GM23338 (cell line): Measurements from ENCODE around the gene ATXN7. TPM values are rescaled to one million over a fixed set of nuclear protein-coding genes. Genes with fewer than 3 reads are reported as not detected.

Experiments used
- ATAC-seq: fragments of 200-7000 bp; cut with Tn5 transposase; 3 replicates; pipeline ENCODE4 v1.9.1; 2020
- DNase-seq: peaks from one replicate; pipeline ENCODE4 v3.0.0-alpha.2; 2015; ENCODE audit warnings: low spot score
- H2AFZ ChIP-seq: fragments of 200-600 bp; sonication (generic); 2 replicates; pipeline ENCODE4 v1.8.0; 2016; ENCODE audit warnings: antibody characterized with exemption, mild to moderate bottlenecking, moderate library complexity
- H3F3A ChIP-seq: fragments of 200-600 bp; sonication (generic); replicated peaks from 2 replicates; pipeline ENCODE4 v1.8.0; 2017; ENCODE audit warnings: antibody characterized with exemption, mixed run types, low read depth
- H3K27ac ChIP-seq: fragments of 200-600 bp; sonication (generic); 2 replicates; pipeline ENCODE4 v1.6.1; 2016; ENCODE audit warnings: low read depth
- H3K27me3 ChIP-seq: fragments of 200-600 bp; sonication (generic); 2 replicates; pipeline ENCODE4 v1.8.0; 2016; ENCODE audit warnings: mild to moderate bottlenecking, mixed run types, moderate library complexity; ENCODE audit not compliant: insufficient read depth
- H3K36me3 ChIP-seq: fragments of 200-600 bp; sonication (generic); 2 replicates; pipeline ENCODE4 v1.8.0; 2016; ENCODE audit warnings: mild to moderate bottlenecking; ENCODE audit not compliant: insufficient read depth
- H3K4me1 ChIP-seq: fragments of 200-600 bp; sonication (generic); 2 replicates; pipeline ENCODE4 v1.8.0; 2016; ENCODE audit warnings: mild to moderate bottlenecking, moderate library complexity; ENCODE audit not compliant: insufficient read depth
- H3K4me2 ChIP-seq: fragments of 200-600 bp; sonication (generic); 2 replicates; pipeline ENCODE4 v1.7.1; 2017; ENCODE audit warnings: mixed run types
- H3K4me3 ChIP-seq: fragments of 200-600 bp; sonication (generic); 2 replicates; pipeline ENCODE4 v1.6.1; 2016; ENCODE audit warnings: mixed run types
- H3K79me2 ChIP-seq: fragments of 200-600 bp; sonication (generic); replicated peaks from 2 replicates; pipeline ENCODE4 v1.8.0; 2017; ENCODE audit warnings: mild to moderate bottlenecking; ENCODE audit not compliant: insufficient read depth
- H3K9me2 ChIP-seq: fragments of 200-600 bp; sonication (generic); 2 replicates; pipeline ENCODE4 v1.8.0; 2017; ENCODE audit not compliant: insufficient read depth
- H4K20me1 ChIP-seq: fragments of 200-600 bp; sonication (generic); replicated peaks from 2 replicates; pipeline ENCODE4 v1.8.0; 2017; ENCODE audit warnings: mild to moderate bottlenecking; ENCODE audit not compliant: insufficient read depth
- H3K27ac Mint-ChIP-seq: 2 replicates; pipeline ENCODE4 v1.8.0; 2020; ENCODE audit warnings: inconsistent platforms, mild to moderate bottlenecking, moderate library complexity, mixed read lengths
- H3K27me3 Mint-ChIP-seq: 3 replicates; pipeline ENCODE4 v1.8.0; 2022; ENCODE audit warnings: low read depth, mild to moderate bottlenecking, moderate library complexity, mixed read lengths, inconsistent platforms; ENCODE audit not compliant: insufficient read depth, poor library complexity
- H3K36me3 Mint-ChIP-seq: 3 replicates; pipeline ENCODE4 v1.8.0; 2021; ENCODE audit warnings: low read depth, mild to moderate bottlenecking, inconsistent platforms, moderate library complexity, mixed read lengths
- H3K4me1 Mint-ChIP-seq: 3 replicates; pipeline ENCODE4 v1.8.0; 2020; ENCODE audit warnings: mild to moderate bottlenecking, inconsistent platforms, mixed read lengths
- H3K4me3 Mint-ChIP-seq: 3 replicates; pipeline ENCODE4 v1.8.0; 2021; ENCODE audit warnings: moderate library complexity, mild to moderate bottlenecking, inconsistent platforms, mixed read lengths
- H3K9me3 Mint-ChIP-seq: 3 replicates; pipeline ENCODE4 v1.8.0; 2020; ENCODE audit warnings: moderate library complexity, mild to moderate bottlenecking, inconsistent platforms, mixed read lengths
- CREB1 ChIP-seq: fragments of 250-450 bp; sonication (Bioruptor Pico); IDR thresholded peaks from 2 replicates; pipeline ENCODE4 v1.5.0; 2020; ENCODE audit warnings: low read depth, mild to moderate bottlenecking, moderate library complexity
- CTCF ChIP-seq, 2 experiments: fragments of 200-600 bp in 1 of 2; sonication (generic) in 1 of 2; conservative IDR thresholded peaks; 2 replicates each; pipeline versions ENCODE4 v1.5.1 to v1.6.1; 2016 to 2017; ENCODE audit warnings: antibody characterized with exemption in 2 of 2, low read depth in 2 of 2, mild to moderate bottlenecking in 2 of 2, moderate library complexity in 1 of 2
- EZH2 ChIP-seq: fragments of 200-600 bp; sonication (generic); IDR thresholded peaks from one replicate; pipeline ENCODE4 v1.8.0; 2017; ENCODE audit warnings: antibody characterized with exemption, mild to moderate bottlenecking, low read depth; ENCODE audit not compliant: unreplicated experiment
- JUNB ChIP-seq: IDR thresholded peaks from one replicate; pipeline ENCODE4 v1.6.1; 2016; ENCODE audit warnings: antibody characterized with exemption; ENCODE audit not compliant: unreplicated experiment
- NANOG ChIP-seq: IDR thresholded peaks from 2 replicates; pipeline ENCODE4 v1.6.1; 2016; ENCODE audit warnings: antibody characterized with exemption, borderline replicate concordance
- POLR2AphosphoS5 ChIP-seq: IDR thresholded peaks from 2 replicates; pipeline ENCODE4 v1.6.1; 2016; ENCODE audit warnings: antibody characterized with exemption, low read depth
- ZNF114 ChIP-seq: fragments of 250-450 bp; sonication (Bioruptor Pico); IDR thresholded peaks from 2 replicates; pipeline ENCODE4 v1.5.0; 2020; ENCODE audit warnings: mild to moderate bottlenecking, moderate library complexity
- ZNF331 ChIP-seq: fragments of 250-450 bp; sonication (Bioruptor Pico); IDR thresholded peaks from 2 replicates; pipeline ENCODE4 v1.5.0; 2020; ENCODE audit warnings: low read depth, mild to moderate bottlenecking, moderate library complexity
- ZNF462 ChIP-seq: fragments of 250-450 bp; sonication (Bioruptor Pico); IDR thresholded peaks from 2 replicates; pipeline ENCODE4 v1.5.0; 2020; ENCODE audit warnings: mild to moderate bottlenecking, moderate library complexity
- polyA plus RNA-seq: library from polyadenylated mRNA; unstranded; fragments of >200 nt; fragmentation: Nextera tagmentation; extraction: Ambion mirVana; gene quantifications from 2 replicates; pipeline ENCODE4 v1.2.1, GENCODE V29; 2016
- total RNA-seq: library from RNA; depleted of rRNA; stranded (reverse); fragments of >200 nt; shearing (Covaris generic); gene quantifications from 2 replicates; pipeline ENCODE4 v1.2.3, GENCODE V29; 2014
- TF ChIP-seq, protein P1 (sequence below): IDR thresholded peaks from one replicate; pipeline ENCODE4 v1.6.1; 2018; ENCODE audit warnings: antibody characterized with exemption; ENCODE audit not compliant: unreplicated experiment

ATXN7 gene
- total and polyA plus RNA-seq, 2 experiments from 2014 or later, result 4.0 to 17.2 TPM

DNA sequence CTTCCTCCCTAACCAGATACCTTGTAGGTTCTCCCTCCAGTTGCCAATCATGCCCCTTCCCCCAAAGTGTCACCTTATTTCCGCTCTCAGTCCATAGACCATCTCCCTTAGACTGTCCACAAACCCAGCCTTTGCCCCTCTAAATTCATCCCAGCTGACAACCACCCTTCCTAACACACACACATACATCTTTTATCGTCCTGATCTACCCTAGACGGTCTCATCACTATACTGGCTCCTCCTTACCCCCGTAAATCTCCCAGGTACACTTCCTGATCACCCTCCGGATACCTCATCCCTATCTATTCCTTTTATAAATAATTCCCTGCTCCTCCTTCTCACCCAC lies 890 bp upstream of the ATXN7 start:
- Mint-ChIP-seq H3K36me3 (peaks cover 7% of the 10 kb centered on the region), H3K4me3 (peak overlapping the region; percentile 75), H3K27ac (peak overlapping the region; percentile 93), H3K27me3 (peaks cover 10% of the 10 kb centered on the region), H3K4me1 (peaks cover 48% of the 10 kb centered on the region), H3K9me3 (no peaks in the 10 kb centered on the region)
- H2AFZ ChIP-seq, result peak overlapping the region; percentile 33; the same call in 1 of the 2 replicates
- peaks cover 81% of the 10 kb centered on the region for H3K79me2 ChIP-seq
- no peaks in the 10 kb centered on the region for H4K20me1 ChIP-seq
- H3K27me3 ChIP-seq, result no peaks in the 10 kb centered on the region
- peaks cover 55% of the 10 kb centered on the region for H3K4me1 ChIP-seq
- peak overlapping the region; percentile 85 for H3K4me3 ChIP-seq
- H3K27ac ChIP-seq, result no peak overlapping the region
- no peak for TF ChIP-seq JUNB
- no peak for TF ChIP-seq CTCF (conservative IDR thresholded peaks at IDR 0.05; ENCODE audit: low read depth in 2 of 2)
- no peak for TF ChIP-seq ZNF462 (CRISPR knock-in tag)
- no peak for TF ChIP-seq NANOG
- no peak for TF ChIP-seq POLR2AphosphoS5
- TF ChIP-seq ZNF331 (CRISPR knock-in tag), result no peak
- TF ChIP-seq EZH2, result no peak
- TF ChIP-seq CREB1 (CRISPR knock-in tag), result no peak
- TF ChIP-seq, protein P1, sequence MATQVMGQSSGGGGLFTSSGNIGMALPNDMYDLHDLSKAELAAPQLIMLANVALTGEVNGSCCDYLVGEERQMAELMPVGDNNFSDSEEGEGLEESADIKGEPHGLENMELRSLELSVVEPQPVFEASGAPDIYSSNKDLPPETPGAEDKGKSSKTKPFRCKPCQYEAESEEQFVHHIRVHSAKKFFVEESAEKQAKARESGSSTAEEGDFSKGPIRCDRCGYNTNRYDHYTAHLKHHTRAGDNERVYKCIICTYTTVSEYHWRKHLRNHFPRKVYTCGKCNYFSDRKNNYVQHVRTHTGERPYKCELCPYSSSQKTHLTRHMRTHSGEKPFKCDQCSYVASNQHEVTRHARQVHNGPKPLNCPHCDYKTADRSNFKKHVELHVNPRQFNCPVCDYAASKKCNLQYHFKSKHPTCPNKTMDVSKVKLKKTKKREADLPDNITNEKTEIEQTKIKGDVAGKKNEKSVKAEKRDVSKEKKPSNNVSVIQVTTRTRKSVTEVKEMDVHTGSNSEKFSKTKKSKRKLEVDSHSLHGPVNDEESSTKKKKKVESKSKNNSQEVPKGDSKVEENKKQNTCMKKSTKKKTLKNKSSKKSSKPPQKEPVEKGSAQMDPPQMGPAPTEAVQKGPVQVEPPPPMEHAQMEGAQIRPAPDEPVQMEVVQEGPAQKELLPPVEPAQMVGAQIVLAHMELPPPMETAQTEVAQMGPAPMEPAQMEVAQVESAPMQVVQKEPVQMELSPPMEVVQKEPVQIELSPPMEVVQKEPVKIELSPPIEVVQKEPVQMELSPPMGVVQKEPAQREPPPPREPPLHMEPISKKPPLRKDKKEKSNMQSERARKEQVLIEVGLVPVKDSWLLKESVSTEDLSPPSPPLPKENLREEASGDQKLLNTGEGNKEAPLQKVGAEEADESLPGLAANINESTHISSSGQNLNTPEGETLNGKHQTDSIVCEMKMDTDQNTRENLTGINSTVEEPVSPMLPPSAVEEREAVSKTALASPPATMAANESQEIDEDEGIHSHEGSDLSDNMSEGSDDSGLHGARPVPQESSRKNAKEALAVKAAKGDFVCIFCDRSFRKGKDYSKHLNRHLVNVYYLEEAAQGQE, result no peak
- no peak for TF ChIP-seq ZNF114
- no peaks in the 10 kb centered on the region for H3K9me2 ChIP-seq
- H3K36me3 ChIP-seq, result no peaks in the 10 kb centered on the region
- no peaks in the 10 kb centered on the region; the same call in 1 of the 2 replicates for H3F3A ChIP-seq
- no peak for DNase-seq
- no peak for ATAC-seq
- peak overlapping the region; percentile 93 for H3K4me2 ChIP-seq
